HG03575 (cell line): ENCODE data around the gene MCF2L.

ENCODE experiments used
- ATAC-seq: cut with Tn5 transposase; IDR thresholded peaks from one replicate; pipeline ENCODE4 v1.9.1; 2021; ENCODE audit not compliant: unreplicated experiment, insufficient number of reproducible peaks, low FRiP score; ENCODE audit errors: extremely low read depth

The MCF2L gene

GRCh38 chr13:112975401-112975939 is 6.5 kb downstream of the MCF2L start:
- ATAC-seq: no peak

- ATAC-seq: no peak
These were observed 7.5 kb downstream of the MCF2L start for GRCh38 chr13:112976526-112976925.

GRCh38 chr13:112977091-112977490 is 8.1 kb downstream of the MCF2L start:
- no peak for ATAC-seq

GRCh38 chr13:112977525-112977924 is 8.5 kb downstream of the MCF2L start:
- no peak for ATAC-seq

GRCh38 chr13:112978561-112979405 is 9.8 kb downstream of the MCF2L start:
- ATAC-seq: no peak

GRCh38 chr13:112979406-112979902 is 10.4 kb downstream of the MCF2L start:
- ATAC-seq: no peak

GRCh38 chr13:112980434-112980833 is 11.4 kb downstream of the MCF2L start:
- ATAC-seq: no peak

GRCh38 chr13:112981451-112981850 is 12.4 kb downstream of the MCF2L start:
- ATAC-seq: no peak

- ATAC-seq: no peak
These were observed 13.4 kb downstream of the MCF2L start for GRCh38 chr13:112982281-112983041.

GRCh38 chr13:112983042-112983305 is 14.0 kb downstream of the MCF2L start:
- ATAC-seq: no peak

GRCh38 chr13:112983428-112984196 is 14.6 kb downstream of the MCF2L start:
- no peak for ATAC-seq

- ATAC-seq: no peak
These were observed 15.5 kb downstream of the MCF2L start for GRCh38 chr13:112984501-112984900.

- no peak for ATAC-seq
These were observed 16.2 kb downstream of the MCF2L start for GRCh38 chr13:112984954-112985802.

GRCh38 chr13:112985803-112986408 is 16.9 kb downstream of the MCF2L start:
- ATAC-seq: no peak

GRCh38 chr13:112986470-112986869 is 17.5 kb downstream of the MCF2L start:
- ATAC-seq: no peak

GRCh38 chr13:112986946-112987681 is 18.1 kb downstream of the MCF2L start:
- no peak for ATAC-seq

- no peak for ATAC-seq
These were observed 18.6 kb downstream of the MCF2L start for GRCh38 chr13:112987682-112988024.

GRCh38 chr13:112990783-112991182 is 21.8 kb downstream of the MCF2L start:
- ATAC-seq: no peak
